Nephron (organoid): ENCODE data around the gene ZNF646.
A peak's percentile ranks its signal among the peaks of the same experiment; 100 is the strongest.

Experiments used
- H3K27ac Mint-ChIP-seq, 3 experiments: 2 replicates each; pipeline ENCODE4 v1.8.0; 2020; ENCODE audit warnings: mixed read lengths in 3 of 3, mild to moderate bottlenecking in 2 of 3, moderate library complexity in 1 of 3
- H3K27me3 Mint-ChIP-seq: 2 replicates; pipeline ENCODE4 v1.8.0; 2021; ENCODE audit warnings: low read depth, mild to moderate bottlenecking, moderate library complexity, mixed read lengths
- H3K36me3 Mint-ChIP-seq: 2 replicates; pipeline ENCODE4 v1.8.0; 2020; ENCODE audit warnings: low read depth, mixed read lengths
- H3K4me1 Mint-ChIP-seq: 2 replicates; pipeline ENCODE4 v1.8.0; 2020; ENCODE audit warnings: mixed read lengths
- H3K4me3 Mint-ChIP-seq, 3 experiments: 2 replicates each; pipeline ENCODE4 v1.8.0; 2020; ENCODE audit warnings: mild to moderate bottlenecking in 3 of 3, mixed read lengths in 3 of 3, moderate library complexity in 2 of 3
- H3K9me3 Mint-ChIP-seq: 2 replicates; pipeline ENCODE4 v1.8.0; 2020; ENCODE audit warnings: mixed read lengths
- TF ChIP-seq, protein P1 (sequence below), 3 experiments: fragments of 200-600 bp; sonication (generic); IDR thresholded peaks; one replicate each; pipeline ENCODE4 v1.5.0; 2021; ENCODE audit warnings: antibody characterized with exemption in 3 of 3; ENCODE audit not compliant: unreplicated experiment in 3 of 3

Gene ZNF646

GRCh38 chr16:31105677-31106213 lies 31.5 kb downstream of the ZNF646 start:
- Mint-ChIP-seq H3K27me3 (no peaks in the 10 kb centered on the region), H3K4me3 (peak overlapping the region; percentile 41 to 67 (median 57)), H3K36me3 (peaks cover 10% of the 10 kb centered on the region), H3K27ac (no peak overlapping the region), H3K4me1 (peaks cover 16% of the 10 kb centered on the region), H3K9me3 (no peaks in the 10 kb centered on the region)
- TF ChIP-seq, protein P1, sequence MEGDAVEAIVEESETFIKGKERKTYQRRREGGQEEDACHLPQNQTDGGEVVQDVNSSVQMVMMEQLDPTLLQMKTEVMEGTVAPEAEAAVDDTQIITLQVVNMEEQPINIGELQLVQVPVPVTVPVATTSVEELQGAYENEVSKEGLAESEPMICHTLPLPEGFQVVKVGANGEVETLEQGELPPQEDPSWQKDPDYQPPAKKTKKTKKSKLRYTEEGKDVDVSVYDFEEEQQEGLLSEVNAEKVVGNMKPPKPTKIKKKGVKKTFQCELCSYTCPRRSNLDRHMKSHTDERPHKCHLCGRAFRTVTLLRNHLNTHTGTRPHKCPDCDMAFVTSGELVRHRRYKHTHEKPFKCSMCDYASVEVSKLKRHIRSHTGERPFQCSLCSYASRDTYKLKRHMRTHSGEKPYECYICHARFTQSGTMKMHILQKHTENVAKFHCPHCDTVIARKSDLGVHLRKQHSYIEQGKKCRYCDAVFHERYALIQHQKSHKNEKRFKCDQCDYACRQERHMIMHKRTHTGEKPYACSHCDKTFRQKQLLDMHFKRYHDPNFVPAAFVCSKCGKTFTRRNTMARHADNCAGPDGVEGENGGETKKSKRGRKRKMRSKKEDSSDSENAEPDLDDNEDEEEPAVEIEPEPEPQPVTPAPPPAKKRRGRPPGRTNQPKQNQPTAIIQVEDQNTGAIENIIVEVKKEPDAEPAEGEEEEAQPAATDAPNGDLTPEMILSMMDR (IDR thresholded peaks at IDR 0.05; ENCODE audit: unreplicated experiment in 3 of 3) = peak; percentile 66 to 76 (median 71)

- peaks cover 13% of the 10 kb centered on the region for H3K4me1 Mint-ChIP-seq
- H3K27me3 Mint-ChIP-seq = no peaks in the 10 kb centered on the region
- peak overlapping the region; percentile 82 to 90 (median 88) for H3K4me3 Mint-ChIP-seq
- peaks cover 16% of the 10 kb centered on the region for H3K36me3 Mint-ChIP-seq
- peak overlapping the region in 2 of 3 experiments; percentile 35 to 91 for H3K27ac Mint-ChIP-seq
- TF ChIP-seq, protein P1 (IDR thresholded peaks at IDR 0.05; ENCODE audit: unreplicated experiment in 3 of 3) = no peak
- H3K9me3 Mint-ChIP-seq = no peaks in the 10 kb centered on the region
Measured at GRCh38 chr16:31106509-31107464, 32.6 kb downstream of the ZNF646 start.

- Mint-ChIP-seq H3K4me3 (peak overlapping the region; percentile 82 to 90 (median 88)), H3K27me3 (no peaks in the 10 kb centered on the region), H3K36me3 (peaks cover 19% of the 10 kb centered on the region), H3K9me3 (no peaks in the 10 kb centered on the region), H3K27ac (peak overlapping the region in 2 of 3 experiments; percentile 35 to 91), H3K4me1 (peaks cover 13% of the 10 kb centered on the region)
- TF ChIP-seq, protein P1 (IDR thresholded peaks at IDR 0.05; ENCODE audit: unreplicated experiment in 3 of 3) = no peak
Measured at GRCh38 chr16:31107465-31107867, 33.2 kb downstream of the ZNF646 start.

- no peaks in the 10 kb centered on the region for H3K9me3 Mint-ChIP-seq
- H3K4me1 Mint-ChIP-seq = peaks cover 13% of the 10 kb centered on the region
- H3K36me3 Mint-ChIP-seq = peaks cover 22% of the 10 kb centered on the region
- TF ChIP-seq, protein P1 (IDR thresholded peaks at IDR 0.05; ENCODE audit: unreplicated experiment in 3 of 3) = no peak
- peak within 1 kb of the TSS; percentile 88 to 90 (median 88) for H3K4me3 Mint-ChIP-seq
- no peaks in the 10 kb centered on the region for H3K27me3 Mint-ChIP-seq
- peak within 1 kb of the TSS in 2 of 3 experiments; percentile 68 to 91 for H3K27ac Mint-ChIP-seq
Measured at GRCh38 chr16:31108035-31108793, 34.0 kb downstream of the ZNF646 start, which contains the start of gene BCKDK. Gene BCKDK (plus strand): TSS chr16:31108386. CDS start chr16:31109224, 838 bp downstream.

DNA sequence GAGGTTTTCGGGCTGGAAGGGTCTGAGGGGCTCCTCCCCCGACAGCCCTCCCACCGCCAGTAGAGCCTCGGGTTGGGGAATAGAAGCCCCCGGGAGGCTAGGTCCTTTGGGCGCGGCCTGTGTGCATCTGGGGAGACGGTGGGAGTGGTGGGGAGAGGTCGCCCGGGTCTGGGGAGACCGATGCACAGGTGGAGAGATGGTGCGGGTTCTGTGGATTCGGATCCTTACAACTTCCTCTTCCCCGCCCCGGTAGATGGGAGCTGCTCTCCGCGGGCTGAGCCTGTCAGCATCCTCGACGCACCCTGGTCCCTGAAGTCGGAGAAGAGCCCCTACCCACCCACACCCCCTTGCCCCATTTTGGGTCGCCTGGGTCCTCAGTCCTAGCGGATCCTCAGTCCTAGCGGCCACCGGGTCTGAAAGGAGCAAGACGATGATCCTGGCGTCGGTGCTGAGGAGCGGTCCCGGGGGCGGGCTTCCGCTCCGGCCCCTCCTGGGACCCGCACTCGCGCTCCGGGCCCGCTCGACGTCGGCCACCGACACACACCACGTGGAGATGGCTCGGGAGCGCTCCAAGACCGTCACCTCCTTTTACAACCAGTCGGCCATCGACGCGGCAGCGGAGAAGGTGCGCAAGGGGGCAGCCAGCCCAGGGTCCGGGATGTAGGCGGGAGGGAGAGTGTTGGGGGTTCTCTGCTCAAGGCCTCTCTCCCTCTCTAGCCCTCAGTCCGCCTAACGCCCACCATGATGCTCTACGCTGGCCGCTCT lies 34.8 kb downstream of the ZNF646 start:
- peaks cover 27% of the 10 kb centered on the region for H3K36me3 Mint-ChIP-seq
- H3K27ac Mint-ChIP-seq = peak overlapping the region in 2 of 3 experiments; percentile 56 to 64
- H3K4me1 Mint-ChIP-seq = peaks cover 13% of the 10 kb centered on the region
- H3K9me3 Mint-ChIP-seq = no peaks in the 10 kb centered on the region
- TF ChIP-seq, protein P1 (IDR thresholded peaks at IDR 0.05; ENCODE audit: unreplicated experiment in 3 of 3) = no peak
- peak overlapping the region; percentile 88 to 92 (median 92) for H3K4me3 Mint-ChIP-seq
- H3K27me3 Mint-ChIP-seq = no peaks in the 10 kb centered on the region
